RKO (cell line): ENCODE measurements around the gene FAM120A.

ENCODE experiments used
- DNase-seq: peaks from one replicate; pipeline ENCODE4 v3.0.0-alpha.2; 2016; ENCODE audit warnings: low spot score

Gene FAM120A

GRCh38 chr9:93446073-93446472 lies 5.4 kb upstream of the FAM120A start:
- no peak for DNase-seq

GRCh38 chr9:93447655-93448054 lies 3.8 kb upstream of the FAM120A start:
- no peak for DNase-seq

GRCh38 chr9:93451849-93452709 lies 594 bp downstream of the FAM120A start:
- peak; percentile 78 for DNase-seq

DNA sequence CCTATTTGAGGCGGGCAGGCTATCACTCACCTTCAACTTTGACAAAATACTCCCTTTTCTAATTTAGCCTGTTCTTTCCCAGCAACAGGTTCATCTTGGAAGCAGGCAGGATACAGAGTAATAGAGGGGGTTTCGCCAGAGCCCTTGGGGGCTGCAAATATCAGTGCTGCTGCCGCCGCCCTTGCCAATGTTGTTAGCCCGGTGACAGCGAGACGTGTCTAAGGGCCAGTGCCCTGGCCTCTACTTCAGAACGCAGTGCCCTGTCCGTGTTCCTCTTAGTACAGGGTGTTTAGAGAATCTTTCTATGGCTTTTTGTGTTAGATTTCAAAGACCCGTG lies 1.2 kb downstream of the FAM120A start:
- DNase-seq, result no peak

GRCh38 chr9:93453047-93453914 lies 1.8 kb downstream of the FAM120A start, which contains the start of gene FAM120AOS:
Gene FAM120AOS (minus strand): TSS chr9:93453581. CDS start chr9:93452709, 872 bp downstream.
- DNase-seq, result peak; percentile 99

DNA sequence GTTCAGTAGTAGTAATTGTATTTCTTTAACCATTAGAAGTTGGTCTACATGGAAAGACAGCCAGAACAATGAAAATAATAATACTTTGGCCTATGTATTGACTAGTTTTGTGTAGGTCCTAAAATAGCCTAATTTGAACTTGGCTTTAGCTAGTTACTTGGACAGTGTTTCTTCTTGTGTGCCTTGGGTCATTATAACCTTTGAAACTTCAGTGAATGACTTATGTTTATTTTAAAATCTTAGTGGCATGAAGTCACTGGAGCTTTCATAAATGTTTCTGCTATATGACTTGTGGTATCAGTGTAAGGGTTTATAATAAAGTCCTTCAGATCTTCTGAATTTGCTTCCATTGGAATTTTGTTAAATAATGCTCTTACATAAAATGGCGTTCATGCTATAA lies 4.5 kb downstream of the FAM120A start:
- DNase-seq, result no peak

DNA sequence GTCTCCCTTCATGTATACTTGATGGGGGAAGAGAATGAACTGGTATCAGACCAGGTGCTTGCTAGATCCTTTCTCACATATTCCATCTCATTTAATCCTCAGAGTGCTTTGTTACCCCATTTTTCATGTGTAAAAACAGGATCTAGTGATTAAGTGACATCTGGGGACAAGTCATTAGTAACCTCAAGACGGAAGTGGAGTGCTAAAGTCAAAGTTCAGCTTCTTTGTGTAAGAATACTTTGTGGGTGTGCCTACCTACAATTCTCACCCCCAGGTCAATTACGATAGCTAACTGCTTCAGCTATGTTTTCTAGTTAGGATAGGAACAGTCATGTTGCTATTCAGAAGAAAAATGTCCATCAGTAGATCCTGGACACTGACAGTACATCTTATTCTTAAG lies 5.0 kb downstream of the FAM120A start:
- DNase-seq, result no peak

DNA sequence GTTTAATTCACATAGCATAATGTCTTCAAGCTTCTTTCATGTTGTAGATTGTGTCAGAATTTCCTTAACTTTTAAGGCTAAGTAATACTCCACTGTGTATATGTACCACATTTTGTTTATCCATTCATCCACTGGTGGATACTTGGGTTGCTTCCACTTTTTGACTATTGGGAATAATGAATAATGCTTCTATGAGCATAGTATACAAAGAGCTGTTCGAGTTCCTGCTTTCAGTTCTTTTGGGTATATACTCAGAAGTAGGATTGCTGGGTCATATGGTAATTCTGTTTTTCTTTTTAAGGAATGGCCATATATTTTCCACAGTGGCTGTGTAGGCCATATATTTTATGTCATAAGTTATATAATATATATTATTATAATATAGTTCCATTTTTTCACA lies 5.5 kb downstream of the FAM120A start:
- DNase-seq, result no peak

GRCh38 chr9:93458712-93459111 lies 7.2 kb downstream of the FAM120A start:
- DNase-seq, result no peak

- DNase-seq, result no peak
Measured at GRCh38 chr9:93459432-93459847, 8.0 kb downstream of the FAM120A start.

DNA sequence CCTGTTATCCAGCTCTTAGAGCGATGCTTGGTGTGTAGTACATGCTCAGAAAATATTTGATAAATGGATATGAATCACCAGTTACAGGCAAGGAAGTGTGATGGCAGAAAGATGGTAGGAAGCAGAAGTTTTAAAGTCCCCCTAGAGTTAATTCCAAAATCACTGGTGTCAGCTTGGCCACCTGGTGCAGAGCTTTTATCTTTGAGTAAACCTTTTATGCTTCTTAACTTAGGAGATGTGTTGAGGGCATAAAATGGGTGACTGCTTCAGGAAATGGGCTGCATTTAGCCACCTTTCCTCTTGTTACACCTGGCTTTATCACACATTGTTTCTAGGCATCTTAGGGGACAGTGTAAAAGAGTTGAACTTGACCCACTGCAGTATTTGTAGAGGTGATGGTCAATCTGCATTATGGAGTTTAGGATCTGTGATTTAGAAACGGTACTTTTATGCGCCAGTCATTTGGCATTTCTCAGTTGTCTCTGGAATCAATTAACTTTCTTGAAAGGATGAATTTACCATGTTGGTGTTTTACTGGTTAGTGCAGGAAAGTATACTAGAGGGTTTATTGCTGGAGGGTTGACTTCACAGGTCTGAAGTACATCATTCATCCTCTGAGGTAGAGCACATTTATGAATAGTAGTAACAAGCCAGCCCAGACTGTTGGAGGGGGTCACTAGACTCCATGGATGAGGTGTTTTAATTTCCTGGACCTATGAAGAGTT lies 9.4 kb downstream of the FAM120A start:
- DNase-seq, result no peak

DNA sequence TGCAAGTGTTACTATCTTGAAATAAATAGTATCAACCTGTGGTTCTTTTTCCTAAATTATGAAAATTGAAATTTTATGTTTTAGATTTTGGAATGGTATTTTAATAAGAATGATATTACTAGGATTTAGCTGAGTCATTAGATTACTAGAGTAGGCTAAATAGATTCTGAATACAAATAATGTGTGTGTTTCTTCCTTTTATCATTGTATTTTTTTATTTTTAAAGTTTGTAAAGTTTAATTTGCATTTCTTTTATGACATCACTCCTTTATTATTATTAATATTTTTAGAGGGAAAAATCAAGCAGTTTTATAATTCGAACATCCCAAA lies 9.9 kb downstream of the FAM120A start:
- no peak for DNase-seq

DNA sequence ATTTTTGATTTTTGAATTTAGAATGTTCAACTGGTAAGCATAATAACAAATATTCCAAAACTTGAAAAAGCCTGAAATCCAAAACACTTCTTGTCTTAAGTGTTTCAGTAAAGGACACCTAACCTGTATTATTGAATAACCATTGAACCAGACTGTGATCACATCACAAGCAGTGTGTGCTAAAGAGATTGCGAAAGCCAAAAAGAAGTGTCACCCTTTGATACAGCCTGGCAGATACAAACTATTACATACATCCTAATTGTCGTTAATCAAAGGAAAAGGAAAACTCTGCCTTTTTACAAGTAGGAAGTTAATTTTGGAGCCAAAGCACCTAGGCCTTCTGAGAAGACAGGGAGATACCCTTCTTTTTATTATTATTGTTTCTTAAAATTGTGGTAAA lies 10.3 kb downstream of the FAM120A start:
- no peak for DNase-seq

- DNase-seq, result no peak
Measured at GRCh38 chr9:93463638-93464248, 12.3 kb downstream of the FAM120A start.

GRCh38 chr9:93464395-93464794 lies 12.9 kb downstream of the FAM120A start:
- DNase-seq, result no peak

DNA sequence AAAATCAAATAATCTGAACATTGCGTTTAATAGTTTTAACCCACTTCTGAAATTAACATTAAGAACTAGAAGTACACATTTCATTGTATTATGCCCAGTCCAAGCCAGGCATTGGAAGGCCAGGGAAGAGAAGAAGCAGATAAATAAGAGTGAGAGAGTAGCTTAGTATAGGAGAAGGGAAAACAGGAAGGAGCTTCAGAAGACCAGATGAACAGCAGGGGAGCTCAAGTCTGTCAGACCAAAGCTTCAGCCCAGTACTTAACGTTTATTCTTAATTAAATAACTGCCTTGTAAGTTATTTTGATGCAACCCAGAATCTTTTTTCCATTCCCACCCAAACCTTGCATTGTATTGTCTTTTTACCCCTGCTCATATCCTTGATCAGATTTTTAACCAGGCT lies 13.4 kb downstream of the FAM120A start:
- DNase-seq, result no peak

- DNase-seq, result no peak
Measured at GRCh38 chr9:93465855-93466254, 14.4 kb downstream of the FAM120A start.

- DNase-seq, result no peak
Measured at GRCh38 chr9:93466416-93467061, 15.1 kb downstream of the FAM120A start.

DNA sequence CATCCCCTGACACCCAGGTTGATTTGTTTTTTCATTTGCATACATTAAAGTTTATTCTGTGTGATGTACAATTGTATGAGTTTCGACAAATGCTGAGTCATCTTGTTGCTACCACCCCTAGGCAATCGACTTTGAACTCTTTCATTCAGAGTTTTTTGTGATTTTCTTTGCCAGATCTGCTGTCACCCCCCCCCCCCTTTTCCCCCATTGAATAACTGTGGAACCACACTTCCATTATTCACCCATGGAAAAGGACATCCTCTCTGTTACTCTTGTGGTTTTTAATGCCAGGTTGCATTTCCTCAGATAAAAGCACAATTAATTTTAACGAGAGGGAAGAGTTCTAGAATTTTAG lies 15.6 kb downstream of the FAM120A start:
- DNase-seq, result no peak

DNA sequence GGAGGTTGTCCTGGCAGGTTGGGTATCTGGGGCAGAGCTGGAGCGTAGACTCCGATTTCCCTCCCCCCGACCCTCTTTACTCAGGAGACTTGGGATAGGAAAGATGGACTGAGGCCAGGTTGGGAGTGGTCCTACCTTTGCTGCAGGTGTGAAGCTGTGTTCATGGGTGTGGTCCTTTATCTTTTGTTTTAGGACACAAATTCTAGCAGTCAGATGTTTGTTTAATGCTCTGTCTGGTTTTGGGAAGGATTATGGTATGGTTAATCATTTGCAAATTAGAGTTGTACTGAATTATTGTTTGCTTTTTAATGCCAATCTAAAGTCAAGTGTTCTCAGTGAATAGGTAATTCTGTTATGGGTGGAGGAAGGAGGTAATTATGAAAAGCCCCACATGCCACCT lies 16.0 kb downstream of the FAM120A start:
- DNase-seq, result no peak

GRCh38 chr9:93468763-93469456 lies 17.4 kb downstream of the FAM120A start:
- DNase-seq, result no peak
